GM23338 (cell line): Measurements from ENCODE around the gene WNT5A. TPM values are rescaled to one million over a fixed set of nuclear protein-coding genes. Genes with fewer than 3 reads are reported as not detected.

ENCODE experiments used
- ATAC-seq: fragments of 200-7000 bp; cut with Tn5 transposase; 3 replicates; pipeline ENCODE4 v1.9.1; 2020
- DNase-seq: peaks from one replicate; pipeline ENCODE4 v3.0.0-alpha.2; 2015; ENCODE audit warnings: low spot score
- H2AFZ ChIP-seq: fragments of 200-600 bp; sonication (generic); 2 replicates; pipeline ENCODE4 v1.8.0; 2016; ENCODE audit warnings: antibody characterized with exemption, mild to moderate bottlenecking, moderate library complexity
- H3F3A ChIP-seq: fragments of 200-600 bp; sonication (generic); replicated peaks from 2 replicates; pipeline ENCODE4 v1.8.0; 2017; ENCODE audit warnings: antibody characterized with exemption, mixed run types, low read depth
- H3K27ac ChIP-seq: fragments of 200-600 bp; sonication (generic); 2 replicates; pipeline ENCODE4 v1.6.1; 2016; ENCODE audit warnings: low read depth
- H3K27me3 ChIP-seq: fragments of 200-600 bp; sonication (generic); 2 replicates; pipeline ENCODE4 v1.8.0; 2016; ENCODE audit warnings: mild to moderate bottlenecking, mixed run types, moderate library complexity; ENCODE audit not compliant: insufficient read depth
- H3K36me3 ChIP-seq: fragments of 200-600 bp; sonication (generic); 2 replicates; pipeline ENCODE4 v1.8.0; 2016; ENCODE audit warnings: mild to moderate bottlenecking; ENCODE audit not compliant: insufficient read depth
- H3K4me1 ChIP-seq: fragments of 200-600 bp; sonication (generic); 2 replicates; pipeline ENCODE4 v1.8.0; 2016; ENCODE audit warnings: mild to moderate bottlenecking, moderate library complexity; ENCODE audit not compliant: insufficient read depth
- H3K4me2 ChIP-seq: fragments of 200-600 bp; sonication (generic); 2 replicates; pipeline ENCODE4 v1.7.1; 2017; ENCODE audit warnings: mixed run types
- H3K4me3 ChIP-seq: fragments of 200-600 bp; sonication (generic); 2 replicates; pipeline ENCODE4 v1.6.1; 2016; ENCODE audit warnings: mixed run types
- H3K79me2 ChIP-seq: fragments of 200-600 bp; sonication (generic); replicated peaks from 2 replicates; pipeline ENCODE4 v1.8.0; 2017; ENCODE audit warnings: mild to moderate bottlenecking; ENCODE audit not compliant: insufficient read depth
- H3K9me2 ChIP-seq: fragments of 200-600 bp; sonication (generic); 2 replicates; pipeline ENCODE4 v1.8.0; 2017; ENCODE audit not compliant: insufficient read depth
- H4K20me1 ChIP-seq: fragments of 200-600 bp; sonication (generic); replicated peaks from 2 replicates; pipeline ENCODE4 v1.8.0; 2017; ENCODE audit warnings: mild to moderate bottlenecking; ENCODE audit not compliant: insufficient read depth
- H3K27ac Mint-ChIP-seq: 2 replicates; pipeline ENCODE4 v1.8.0; 2020; ENCODE audit warnings: inconsistent platforms, mild to moderate bottlenecking, moderate library complexity, mixed read lengths
- H3K27me3 Mint-ChIP-seq: 3 replicates; pipeline ENCODE4 v1.8.0; 2022; ENCODE audit warnings: low read depth, mild to moderate bottlenecking, moderate library complexity, mixed read lengths, inconsistent platforms; ENCODE audit not compliant: insufficient read depth, poor library complexity
- H3K36me3 Mint-ChIP-seq: 3 replicates; pipeline ENCODE4 v1.8.0; 2021; ENCODE audit warnings: low read depth, mild to moderate bottlenecking, inconsistent platforms, moderate library complexity, mixed read lengths
- H3K4me1 Mint-ChIP-seq: 3 replicates; pipeline ENCODE4 v1.8.0; 2020; ENCODE audit warnings: mild to moderate bottlenecking, inconsistent platforms, mixed read lengths
- H3K4me3 Mint-ChIP-seq: 3 replicates; pipeline ENCODE4 v1.8.0; 2021; ENCODE audit warnings: moderate library complexity, mild to moderate bottlenecking, inconsistent platforms, mixed read lengths
- H3K9me3 Mint-ChIP-seq: 3 replicates; pipeline ENCODE4 v1.8.0; 2020; ENCODE audit warnings: moderate library complexity, mild to moderate bottlenecking, inconsistent platforms, mixed read lengths
- CREB1 ChIP-seq: fragments of 250-450 bp; sonication (Bioruptor Pico); IDR thresholded peaks from 2 replicates; pipeline ENCODE4 v1.5.0; 2020; ENCODE audit warnings: low read depth, mild to moderate bottlenecking, moderate library complexity
- EZH2 ChIP-seq: fragments of 200-600 bp; sonication (generic); IDR thresholded peaks from one replicate; pipeline ENCODE4 v1.8.0; 2017; ENCODE audit warnings: antibody characterized with exemption, mild to moderate bottlenecking, low read depth; ENCODE audit not compliant: unreplicated experiment
- EZH2phosphoT487 ChIP-seq: fragments of 200-600 bp; sonication (generic); IDR thresholded peaks from one replicate; pipeline ENCODE4 v1.8.1; 2018; ENCODE audit warnings: antibody characterized with exemption; ENCODE audit not compliant: unreplicated experiment
- JUNB ChIP-seq: IDR thresholded peaks from one replicate; pipeline ENCODE4 v1.6.1; 2016; ENCODE audit warnings: antibody characterized with exemption; ENCODE audit not compliant: unreplicated experiment
- NANOG ChIP-seq: IDR thresholded peaks from 2 replicates; pipeline ENCODE4 v1.6.1; 2016; ENCODE audit warnings: antibody characterized with exemption, borderline replicate concordance
- POLR2AphosphoS5 ChIP-seq: IDR thresholded peaks from 2 replicates; pipeline ENCODE4 v1.6.1; 2016; ENCODE audit warnings: antibody characterized with exemption, low read depth
- STAT1 ChIP-seq: IDR thresholded peaks from one replicate; pipeline ENCODE4 v1.6.1; 2016; ENCODE audit warnings: antibody characterized with exemption; ENCODE audit not compliant: unreplicated experiment
- ZNF114 ChIP-seq: fragments of 250-450 bp; sonication (Bioruptor Pico); IDR thresholded peaks from 2 replicates; pipeline ENCODE4 v1.5.0; 2020; ENCODE audit warnings: mild to moderate bottlenecking, moderate library complexity
- ZNF331 ChIP-seq: fragments of 250-450 bp; sonication (Bioruptor Pico); IDR thresholded peaks from 2 replicates; pipeline ENCODE4 v1.5.0; 2020; ENCODE audit warnings: low read depth, mild to moderate bottlenecking, moderate library complexity
- polyA plus RNA-seq: library from polyadenylated mRNA; unstranded; fragments of >200 nt; fragmentation: Nextera tagmentation; extraction: Ambion mirVana; gene quantifications from 2 replicates; pipeline ENCODE4 v1.2.1, GENCODE V29; 2016
- total RNA-seq: library from RNA; depleted of rRNA; stranded (reverse); fragments of >200 nt; shearing (Covaris generic); gene quantifications from 2 replicates; pipeline ENCODE4 v1.2.3, GENCODE V29; 2014
- TF ChIP-seq, protein P1 (sequence below): IDR thresholded peaks from one replicate; pipeline ENCODE4 v1.6.1; 2018; ENCODE audit warnings: antibody characterized with exemption; ENCODE audit not compliant: unreplicated experiment
- TF ChIP-seq, protein P2 (sequence below): fragments of 250-450 bp; sonication (Bioruptor Pico); IDR thresholded peaks from 2 replicates; pipeline ENCODE4 v1.5.0; 2020; ENCODE audit warnings: mild to moderate bottlenecking, moderate library complexity
- TF ChIP-seq, protein P3 (sequence below), 2 experiments: fragments of 200-600 bp in 1 of 2; sonication (generic) in 1 of 2; conservative IDR thresholded peaks; 2 replicates each; pipeline versions ENCODE4 v1.5.1 to v1.6.1; 2016 to 2017; ENCODE audit warnings: antibody characterized with exemption in 2 of 2, low read depth in 2 of 2, mild to moderate bottlenecking in 2 of 2, moderate library complexity in 1 of 2
- TF ChIP-seq, protein P4 (sequence below): IDR thresholded peaks from 2 replicates; pipeline ENCODE4 v1.6.1; 2016; ENCODE audit warnings: antibody characterized with exemption

WNT5A gene
- total and polyA plus RNA-seq, 2 experiments from 2014 or later = 0.53 to 4.0 TPM

DNA sequence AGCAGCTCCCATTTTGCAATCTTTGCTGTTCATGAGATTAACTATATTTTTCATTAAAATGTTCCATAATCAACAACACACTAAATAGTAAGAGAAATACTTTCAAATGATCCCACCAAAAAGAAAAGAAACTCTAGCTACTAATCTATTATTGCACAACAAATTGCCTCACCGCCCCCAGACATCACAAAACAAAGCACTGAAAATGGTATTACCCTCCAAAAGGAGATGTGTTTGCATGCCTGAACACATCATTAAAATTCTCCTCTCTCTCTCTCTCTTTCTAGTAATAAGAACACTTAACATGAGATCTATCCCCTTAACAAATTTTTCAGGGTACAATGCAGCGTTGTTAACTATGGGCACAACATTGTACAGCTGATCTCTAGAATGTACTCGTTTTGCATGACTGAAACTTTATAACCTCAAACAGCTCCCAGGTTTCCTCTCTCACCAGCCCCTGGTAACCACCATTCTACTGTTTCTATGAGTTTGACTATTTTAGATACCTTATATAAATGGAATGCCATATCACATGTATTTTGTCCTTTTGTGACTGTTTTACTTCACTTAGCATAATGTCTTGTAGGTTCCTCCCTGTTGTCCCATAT, 33.1 kb downstream of the WNT5A start:
- ATAC-seq (no peak), DNase-seq (no peak)
- Histone ChIP-seq H3K4me3 (no peak overlapping the region), H3K9me2 (peaks cover 11% of the 10 kb centered on the region), H3F3A (no peaks in the 10 kb centered on the region), H3K4me2 (no peak overlapping the region), H3K4me1 (no peaks in the 10 kb centered on the region), H3K79me2 (no peaks in the 10 kb centered on the region), H4K20me1 (no peaks in the 10 kb centered on the region), H3K36me3 (no peaks in the 10 kb centered on the region), H2AFZ (0 out of 2 replicates have a peak overlapping the region, but pooled peaks have one; percentile 34), H3K27ac (no peak overlapping the region), H3K27me3 (no peaks in the 10 kb centered on the region)
- H3K4me3 Mint-ChIP-seq = no peak overlapping the region
- peaks cover 2% of the 10 kb centered on the region for H3K27me3 Mint-ChIP-seq
- no peaks in the 10 kb centered on the region for H3K4me1 Mint-ChIP-seq
- no peaks in the 10 kb centered on the region for H3K36me3 Mint-ChIP-seq
- H3K9me3 Mint-ChIP-seq = no peaks in the 10 kb centered on the region
- TF ChIP-seq, protein P1, sequence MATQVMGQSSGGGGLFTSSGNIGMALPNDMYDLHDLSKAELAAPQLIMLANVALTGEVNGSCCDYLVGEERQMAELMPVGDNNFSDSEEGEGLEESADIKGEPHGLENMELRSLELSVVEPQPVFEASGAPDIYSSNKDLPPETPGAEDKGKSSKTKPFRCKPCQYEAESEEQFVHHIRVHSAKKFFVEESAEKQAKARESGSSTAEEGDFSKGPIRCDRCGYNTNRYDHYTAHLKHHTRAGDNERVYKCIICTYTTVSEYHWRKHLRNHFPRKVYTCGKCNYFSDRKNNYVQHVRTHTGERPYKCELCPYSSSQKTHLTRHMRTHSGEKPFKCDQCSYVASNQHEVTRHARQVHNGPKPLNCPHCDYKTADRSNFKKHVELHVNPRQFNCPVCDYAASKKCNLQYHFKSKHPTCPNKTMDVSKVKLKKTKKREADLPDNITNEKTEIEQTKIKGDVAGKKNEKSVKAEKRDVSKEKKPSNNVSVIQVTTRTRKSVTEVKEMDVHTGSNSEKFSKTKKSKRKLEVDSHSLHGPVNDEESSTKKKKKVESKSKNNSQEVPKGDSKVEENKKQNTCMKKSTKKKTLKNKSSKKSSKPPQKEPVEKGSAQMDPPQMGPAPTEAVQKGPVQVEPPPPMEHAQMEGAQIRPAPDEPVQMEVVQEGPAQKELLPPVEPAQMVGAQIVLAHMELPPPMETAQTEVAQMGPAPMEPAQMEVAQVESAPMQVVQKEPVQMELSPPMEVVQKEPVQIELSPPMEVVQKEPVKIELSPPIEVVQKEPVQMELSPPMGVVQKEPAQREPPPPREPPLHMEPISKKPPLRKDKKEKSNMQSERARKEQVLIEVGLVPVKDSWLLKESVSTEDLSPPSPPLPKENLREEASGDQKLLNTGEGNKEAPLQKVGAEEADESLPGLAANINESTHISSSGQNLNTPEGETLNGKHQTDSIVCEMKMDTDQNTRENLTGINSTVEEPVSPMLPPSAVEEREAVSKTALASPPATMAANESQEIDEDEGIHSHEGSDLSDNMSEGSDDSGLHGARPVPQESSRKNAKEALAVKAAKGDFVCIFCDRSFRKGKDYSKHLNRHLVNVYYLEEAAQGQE = no peak
- TF ChIP-seq ZNF114 (CRISPR knock-in tag) = no peak
- TF ChIP-seq, protein P2, sequence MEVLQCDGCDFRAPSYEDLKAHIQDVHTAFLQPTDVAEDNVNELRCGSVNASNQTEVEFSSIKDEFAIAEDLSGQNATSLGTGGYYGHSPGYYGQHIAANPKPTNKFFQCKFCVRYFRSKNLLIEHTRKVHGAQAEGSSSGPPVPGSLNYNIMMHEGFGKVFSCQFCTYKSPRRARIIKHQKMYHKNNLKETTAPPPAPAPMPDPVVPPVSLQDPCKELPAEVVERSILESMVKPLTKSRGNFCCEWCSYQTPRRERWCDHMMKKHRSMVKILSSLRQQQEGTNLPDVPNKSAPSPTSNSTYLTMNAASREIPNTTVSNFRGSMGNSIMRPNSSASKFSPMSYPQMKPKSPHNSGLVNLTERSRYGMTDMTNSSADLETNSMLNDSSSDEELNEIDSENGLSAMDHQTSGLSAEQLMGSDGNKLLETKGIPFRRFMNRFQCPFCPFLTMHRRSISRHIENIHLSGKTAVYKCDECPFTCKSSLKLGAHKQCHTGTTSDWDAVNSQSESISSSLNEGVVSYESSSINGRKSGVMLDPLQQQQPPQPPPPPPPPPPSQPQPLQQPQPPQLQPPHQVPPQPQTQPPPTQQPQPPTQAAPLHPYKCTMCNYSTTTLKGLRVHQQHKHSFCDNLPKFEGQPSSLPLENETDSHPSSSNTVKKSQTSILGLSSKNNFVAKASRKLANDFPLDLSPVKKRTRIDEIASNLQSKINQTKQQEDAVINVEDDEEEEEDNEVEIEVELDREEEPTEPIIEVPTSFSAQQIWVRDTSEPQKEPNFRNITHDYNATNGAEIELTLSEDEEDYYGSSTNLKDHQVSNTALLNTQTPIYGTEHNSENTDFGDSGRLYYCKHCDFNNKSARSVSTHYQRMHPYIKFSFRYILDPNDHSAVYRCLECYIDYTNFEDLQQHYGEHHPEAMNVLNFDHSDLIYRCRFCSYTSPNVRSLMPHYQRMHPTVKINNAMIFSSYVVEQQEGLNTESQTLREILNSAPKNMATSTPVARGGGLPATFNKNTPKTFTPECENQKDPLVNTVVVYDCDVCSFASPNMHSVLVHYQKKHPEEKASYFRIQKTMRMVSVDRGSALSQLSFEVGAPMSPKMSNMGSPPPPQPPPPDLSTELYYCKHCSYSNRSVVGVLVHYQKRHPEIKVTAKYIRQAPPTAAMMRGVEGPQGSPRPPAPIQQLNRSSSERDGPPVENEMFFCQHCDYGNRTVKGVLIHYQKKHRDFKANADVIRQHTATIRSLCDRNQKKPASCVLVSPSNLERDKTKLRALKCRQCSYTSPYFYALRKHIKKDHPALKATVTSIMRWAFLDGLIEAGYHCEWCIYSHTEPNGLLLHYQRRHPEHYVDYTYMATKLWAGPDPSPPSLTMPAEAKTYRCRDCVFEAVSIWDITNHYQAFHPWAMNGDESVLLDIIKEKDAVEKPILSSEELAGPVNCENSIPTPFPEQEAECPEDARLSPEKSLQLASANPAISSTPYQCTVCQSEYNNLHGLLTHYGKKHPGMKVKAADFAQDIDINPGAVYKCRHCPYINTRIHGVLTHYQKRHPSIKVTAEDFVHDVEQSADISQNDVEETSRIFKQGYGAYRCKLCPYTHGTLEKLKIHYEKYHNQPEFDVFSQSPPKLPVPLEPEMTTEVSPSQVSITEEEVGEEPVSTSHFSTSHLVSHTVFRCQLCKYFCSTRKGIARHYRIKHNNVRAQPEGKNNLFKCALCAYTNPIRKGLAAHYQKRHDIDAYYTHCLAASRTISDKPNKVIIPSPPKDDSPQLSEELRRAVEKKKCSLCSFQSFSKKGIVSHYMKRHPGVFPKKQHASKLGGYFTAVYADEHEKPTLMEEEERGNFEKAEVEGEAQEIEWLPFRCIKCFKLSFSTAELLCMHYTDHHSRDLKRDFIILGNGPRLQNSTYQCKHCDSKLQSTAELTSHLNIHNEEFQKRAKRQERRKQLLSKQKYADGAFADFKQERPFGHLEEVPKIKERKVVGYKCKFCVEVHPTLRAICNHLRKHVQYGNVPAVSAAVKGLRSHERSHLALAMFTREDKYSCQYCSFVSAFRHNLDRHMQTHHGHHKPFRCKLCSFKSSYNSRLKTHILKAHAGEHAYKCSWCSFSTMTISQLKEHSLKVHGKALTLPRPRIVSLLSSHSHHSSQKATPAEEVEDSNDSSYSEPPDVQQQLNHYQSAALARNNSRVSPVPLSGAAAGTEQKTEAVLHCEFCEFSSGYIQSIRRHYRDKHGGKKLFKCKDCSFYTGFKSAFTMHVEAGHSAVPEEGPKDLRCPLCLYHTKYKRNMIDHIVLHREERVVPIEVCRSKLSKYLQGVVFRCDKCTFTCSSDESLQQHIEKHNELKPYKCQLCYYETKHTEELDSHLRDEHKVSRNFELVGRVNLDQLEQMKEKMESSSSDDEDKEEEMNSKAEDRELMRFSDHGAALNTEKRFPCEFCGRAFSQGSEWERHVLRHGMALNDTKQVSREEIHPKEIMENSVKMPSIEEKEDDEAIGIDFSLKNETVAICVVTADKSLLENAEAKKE (CRISPR knock-in tag) = no peak
- TF ChIP-seq, protein P3, sequence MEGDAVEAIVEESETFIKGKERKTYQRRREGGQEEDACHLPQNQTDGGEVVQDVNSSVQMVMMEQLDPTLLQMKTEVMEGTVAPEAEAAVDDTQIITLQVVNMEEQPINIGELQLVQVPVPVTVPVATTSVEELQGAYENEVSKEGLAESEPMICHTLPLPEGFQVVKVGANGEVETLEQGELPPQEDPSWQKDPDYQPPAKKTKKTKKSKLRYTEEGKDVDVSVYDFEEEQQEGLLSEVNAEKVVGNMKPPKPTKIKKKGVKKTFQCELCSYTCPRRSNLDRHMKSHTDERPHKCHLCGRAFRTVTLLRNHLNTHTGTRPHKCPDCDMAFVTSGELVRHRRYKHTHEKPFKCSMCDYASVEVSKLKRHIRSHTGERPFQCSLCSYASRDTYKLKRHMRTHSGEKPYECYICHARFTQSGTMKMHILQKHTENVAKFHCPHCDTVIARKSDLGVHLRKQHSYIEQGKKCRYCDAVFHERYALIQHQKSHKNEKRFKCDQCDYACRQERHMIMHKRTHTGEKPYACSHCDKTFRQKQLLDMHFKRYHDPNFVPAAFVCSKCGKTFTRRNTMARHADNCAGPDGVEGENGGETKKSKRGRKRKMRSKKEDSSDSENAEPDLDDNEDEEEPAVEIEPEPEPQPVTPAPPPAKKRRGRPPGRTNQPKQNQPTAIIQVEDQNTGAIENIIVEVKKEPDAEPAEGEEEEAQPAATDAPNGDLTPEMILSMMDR (conservative IDR thresholded peaks at IDR 0.05; ENCODE audit: low read depth in 2 of 2) = no peak
- no peak for TF ChIP-seq POLR2AphosphoS5
- TF ChIP-seq STAT1 = no peak
- TF ChIP-seq EZH2 = no peak
- no peak for TF ChIP-seq CREB1 (CRISPR knock-in tag)
- TF ChIP-seq JUNB = no peak
- TF ChIP-seq EZH2phosphoT487 = no peak
- TF ChIP-seq ZNF331 (CRISPR knock-in tag) = no peak
- TF ChIP-seq, protein P4, sequence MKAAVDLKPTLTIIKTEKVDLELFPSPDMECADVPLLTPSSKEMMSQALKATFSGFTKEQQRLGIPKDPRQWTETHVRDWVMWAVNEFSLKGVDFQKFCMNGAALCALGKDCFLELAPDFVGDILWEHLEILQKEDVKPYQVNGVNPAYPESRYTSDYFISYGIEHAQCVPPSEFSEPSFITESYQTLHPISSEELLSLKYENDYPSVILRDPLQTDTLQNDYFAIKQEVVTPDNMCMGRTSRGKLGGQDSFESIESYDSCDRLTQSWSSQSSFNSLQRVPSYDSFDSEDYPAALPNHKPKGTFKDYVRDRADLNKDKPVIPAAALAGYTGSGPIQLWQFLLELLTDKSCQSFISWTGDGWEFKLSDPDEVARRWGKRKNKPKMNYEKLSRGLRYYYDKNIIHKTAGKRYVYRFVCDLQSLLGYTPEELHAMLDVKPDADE = no peak
- TF ChIP-seq NANOG = no peak
- H3K27ac Mint-ChIP-seq = no peak overlapping the region
